OCI-LY7 (cell line): ENCODE measurements around the gene ALDH1A3. TPM values are rescaled to one million over a fixed set of nuclear protein-coding genes. Genes with fewer than 3 reads are reported as not detected.

Source experiments
- BruUV-seq: library from RNA; stranded (reverse); fragments of 400-500 nt; replicated peaks from 2 replicates; lab custom pipeline; 2021; lab: Mats Ljungman, UMichigan
- CTCF ChIA-PET: fragments of 300-600 bp; sonication (Branson Sonifier 250); formaldehyde crosslinking; loops from one replicate; lab custom pipeline; 2022; ENCODE audit warnings: antibody characterized with exemption; ENCODE audit not compliant: unreplicated experiment; lab: Charles Lee
- POLR2A ChIA-PET: fragments of 300-600 bp; sonication (Branson Sonifier 250); formaldehyde crosslinking; loops from one replicate; lab custom pipeline; 2022; ENCODE audit warnings: antibody characterized with exemption; lab: Charles Lee
- DNase-seq: peaks from one replicate; pipeline ENCODE4 v3.0.0-alpha.2; 2015; ENCODE audit warnings: low spot score
- H2AFZ ChIP-seq: fragments of 200-600 bp; sonication (generic), shearing (Covaris generic); 2 replicates; pipeline ENCODE4 v1.6.1; 2014; ENCODE audit warnings: mild to moderate bottlenecking, antibody characterized with exemption, low read length, moderate library complexity
- H3K27ac ChIP-seq: fragments of 200-600 bp; sonication (generic); 2 replicates; pipeline ENCODE4 v1.5.1; 2014; ENCODE audit warnings: mixed run types, low read depth, mild to moderate bottlenecking, moderate library complexity, low read length, inconsistent platforms; ENCODE audit not compliant: poor library complexity, severe bottlenecking
- H3K36me3 ChIP-seq: fragments of 200-600 bp; sonication (generic); 2 replicates; pipeline ENCODE4 v1.6.1; 2014; ENCODE audit warnings: mild to moderate bottlenecking, antibody characterized with exemption, low read length, moderate library complexity, mixed read lengths; ENCODE audit not compliant: insufficient read depth
- H3K4me1 ChIP-seq: fragments of 200-600 bp; sonication (generic); 2 replicates; pipeline ENCODE4 v1.5.1; 2014; ENCODE audit warnings: mild to moderate bottlenecking, low read length; ENCODE audit not compliant: insufficient read depth, poor library complexity, severe bottlenecking
- H3K4me2 ChIP-seq: fragments of 200-600 bp; sonication (generic); 2 replicates; pipeline ENCODE4 v1.6.1; 2014; ENCODE audit warnings: mild to moderate bottlenecking, low read length
- H3K4me3 ChIP-seq: fragments of 200-600 bp; sonication (generic); 2 replicates; pipeline ENCODE4 v1.5.1; 2014; ENCODE audit warnings: mild to moderate bottlenecking, low read depth, low read length; ENCODE audit not compliant: poor library complexity, severe bottlenecking
- H3K79me2 ChIP-seq: fragments of 200-600 bp; sonication (generic); 2 replicates; pipeline ENCODE4 v1.6.1; 2016; ENCODE audit warnings: low read depth, mild to moderate bottlenecking, low read length, moderate library complexity, mixed read lengths; ENCODE audit not compliant: insufficient read depth
- H3K9me2 ChIP-seq: fragments of 200-600 bp; sonication (generic); 2 replicates; pipeline ENCODE4 v1.6.1; 2016; ENCODE audit warnings: mild to moderate bottlenecking, low read length, mixed read lengths; ENCODE audit not compliant: insufficient read depth
- H3K9me3 ChIP-seq: fragments of 200-600 bp; sonication (generic); 2 replicates; pipeline ENCODE4 v1.6.1; 2014; ENCODE audit warnings: mild to moderate bottlenecking, mixed run types, low read length, mixed read lengths
- H4K20me1 ChIP-seq: fragments of 200-600 bp; sonication (generic); 2 replicates; pipeline ENCODE4 v1.6.1; 2014; ENCODE audit warnings: mild to moderate bottlenecking, antibody characterized with exemption, low read length, moderate library complexity, mixed read lengths; ENCODE audit not compliant: insufficient read depth
- CTCF ChIP-seq: fragments of 200-600 bp; sonication (generic); conservative IDR thresholded peaks from 2 replicates; pipeline ENCODE4 v1.5.1; 2014; ENCODE audit warnings: mild to moderate bottlenecking, antibody characterized with exemption, low read length, moderate library complexity, mixed read lengths
- EZH2phosphoT487 ChIP-seq: fragments of 200-600 bp; sonication (generic); IDR thresholded peaks from 2 replicates; pipeline ENCODE4 v1.6.1; 2018; ENCODE audit warnings: low read depth, borderline replicate concordance, mild to moderate bottlenecking, mixed run types, antibody characterized with exemption, low read length, moderate library complexity, mixed read lengths
- intact Hi-C: fragments of 100-400 bp; cut with micrococcal nuclease; formaldehyde crosslinking; loops from one replicate; pipeline ENCODE4 v1.10.0; 2022; ENCODE audit not compliant: unreplicated experiment
- total RNA-seq, 2 experiments: library from RNA; depleted of rRNA in 1 of 2; stranded (reverse); fragments of >200 nt in 1 of 2; shearing (Covaris generic) in 1 of 2; gene quantifications; 2 replicates each; pipeline ENCODE4 v1.2.3, GENCODE V29; 2014 to 2022

The ALDH1A3 gene
- total RNA-seq, 2 experiments from 2014 or later = not detected

GRCh38 chr15:100898661-100899462 is 19.2 kb downstream of the ALDH1A3 start:
- no peaks in the 10 kb centered on the region for H4K20me1 ChIP-seq
- TF ChIP-seq CTCF (no peak), EZH2phosphoT487 (no peak)
- ChIA-PET CTCF (no interaction called here), POLR2A (no interaction called here)
- no peaks in the 10 kb centered on the region for H3K9me3 ChIP-seq
- no peak overlapping the region for H3K27ac ChIP-seq
- intact Hi-C loops = no loop called here
- no peaks in the 10 kb centered on the region for H3K79me2 ChIP-seq
- H3K4me3 ChIP-seq = no peak overlapping the region
- H3K9me2 ChIP-seq = no peaks in the 10 kb centered on the region
- BruUV-seq = no TSS peak
- H3K4me2 ChIP-seq = no peak overlapping the region
- H3K36me3 ChIP-seq = no peaks in the 10 kb centered on the region
- H3K4me1 ChIP-seq = peaks cover 14% of the 10 kb centered on the region
- no peak overlapping the region for H2AFZ ChIP-seq
- DNase-seq = no peak

- TF ChIP-seq CTCF (no peak), EZH2phosphoT487 (no peak)
- Histone ChIP-seq H3K9me2 (no peaks in the 10 kb centered on the region), H3K4me3 (no peak overlapping the region), H3K9me3 (no peaks in the 10 kb centered on the region; the same call in 1 of the 2 replicates), H3K4me2 (no peak overlapping the region), H4K20me1 (no peaks in the 10 kb centered on the region), H3K79me2 (no peaks in the 10 kb centered on the region), H3K27ac (no peak overlapping the region), H3K36me3 (no peaks in the 10 kb centered on the region; the same call in 1 of the 2 replicates), H3K4me1 (peaks cover 14% of the 10 kb centered on the region), H2AFZ (no peak overlapping the region)
- intact Hi-C loops = no loop called here
- ChIA-PET CTCF (no interaction called here), POLR2A (no interaction called here)
- no TSS peak for BruUV-seq
- DNase-seq = no peak
Measured at GRCh38 chr15:100899601-100900000, 20.0 kb downstream of the ALDH1A3 start.
